HEK293T (cell line): Measurements from ENCODE around the gene KIRREL1.

Experiments used
- ARNT ChIP-seq: fragments of 450-650 bp; IDR thresholded peaks from 2 replicates; pipeline ENCODE4 v1.6.1; 2017; ENCODE audit warnings: mild to moderate bottlenecking
- BHLHE40 ChIP-seq: fragments of 450-650 bp; IDR thresholded peaks from 2 replicates; pipeline ENCODE4 v1.6.1; 2016; ENCODE audit warnings: mild to moderate bottlenecking, moderate library complexity, borderline replicate concordance
- CTBP1 ChIP-seq: fragments of 450-650 bp; IDR thresholded peaks from 2 replicates; pipeline ENCODE4 v1.6.1; 2016; ENCODE audit warnings: borderline replicate concordance
- ELF4 ChIP-seq: fragments of 450-650 bp; IDR thresholded peaks from 2 replicates; pipeline ENCODE4 v1.6.1; 2017; ENCODE audit warnings: antibody characterized with exemption
- FOXA1 ChIP-seq: fragments of 450-650 bp; IDR thresholded peaks from 2 replicates; pipeline ENCODE4 v1.6.1; 2016; ENCODE audit warnings: mild to moderate bottlenecking
- FOXK2 ChIP-seq: fragments of 450-650 bp; IDR thresholded peaks from 2 replicates; pipeline ENCODE4 v1.6.1; 2016; ENCODE audit warnings: mild to moderate bottlenecking
- HDGF ChIP-seq: fragments of 450-650 bp; IDR thresholded peaks from 2 replicates; pipeline ENCODE4 v1.6.1; 2017; ENCODE audit warnings: antibody characterized with exemption, borderline replicate concordance
- LEF1 ChIP-seq: fragments of 450-650 bp; IDR thresholded peaks from 2 replicates; pipeline ENCODE4 v1.6.1; 2017; ENCODE audit warnings: mild to moderate bottlenecking, borderline replicate concordance
- NFRKB ChIP-seq: fragments of 450-650 bp; IDR thresholded peaks from 2 replicates; pipeline ENCODE4 v1.6.1; 2016; ENCODE audit warnings: mild to moderate bottlenecking, moderate library complexity
- SP1 ChIP-seq: fragments of 450-650 bp; IDR thresholded peaks from 2 replicates; pipeline ENCODE4 v1.6.1; 2017
- SUZ12 ChIP-seq: fragments of 450-650 bp; IDR thresholded peaks from 2 replicates; pipeline ENCODE4 v1.6.1; 2016; ENCODE audit warnings: mild to moderate bottlenecking
- TARDBP ChIP-seq: fragments of 450-650 bp; IDR thresholded peaks from 2 replicates; pipeline ENCODE4 v1.6.1; 2016
- ZNF384 ChIP-seq: fragments of 450-650 bp; IDR thresholded peaks from 2 replicates; pipeline ENCODE4 v1.6.1; 2016
- TF ChIP-seq, protein P1 (sequence below): fragments of 450-650 bp; IDR thresholded peaks from 2 replicates; pipeline ENCODE4 v1.6.1; 2016

GRCh38 chr1:157952601-157953000, 40.8 kb upstream of the KIRREL1 start:
- TF ChIP-seq LEF1 (no peak), SP1 (no peak), TARDBP (no peak), FOXA1 (no peak), SUZ12 (no peak), CTBP1 (no peak), NFRKB (no peak), FOXK2 (no peak), ELF4 (no peak), ZNF384 (no peak), ARNT (no peak), BHLHE40 (no peak), HDGF (no peak)
- TF ChIP-seq, protein P1, sequence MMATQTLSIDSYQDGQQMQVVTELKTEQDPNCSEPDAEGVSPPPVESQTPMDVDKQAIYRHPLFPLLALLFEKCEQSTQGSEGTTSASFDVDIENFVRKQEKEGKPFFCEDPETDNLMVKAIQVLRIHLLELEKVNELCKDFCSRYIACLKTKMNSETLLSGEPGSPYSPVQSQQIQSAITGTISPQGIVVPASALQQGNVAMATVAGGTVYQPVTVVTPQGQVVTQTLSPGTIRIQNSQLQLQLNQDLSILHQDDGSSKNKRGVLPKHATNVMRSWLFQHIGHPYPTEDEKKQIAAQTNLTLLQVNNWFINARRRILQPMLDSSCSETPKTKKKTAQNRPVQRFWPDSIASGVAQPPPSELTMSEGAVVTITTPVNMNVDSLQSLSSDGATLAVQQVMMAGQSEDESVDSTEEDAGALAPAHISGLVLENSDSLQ: no peak
